ENCODE measurements around the gene METTL18.

METTL18 gene

DNA sequence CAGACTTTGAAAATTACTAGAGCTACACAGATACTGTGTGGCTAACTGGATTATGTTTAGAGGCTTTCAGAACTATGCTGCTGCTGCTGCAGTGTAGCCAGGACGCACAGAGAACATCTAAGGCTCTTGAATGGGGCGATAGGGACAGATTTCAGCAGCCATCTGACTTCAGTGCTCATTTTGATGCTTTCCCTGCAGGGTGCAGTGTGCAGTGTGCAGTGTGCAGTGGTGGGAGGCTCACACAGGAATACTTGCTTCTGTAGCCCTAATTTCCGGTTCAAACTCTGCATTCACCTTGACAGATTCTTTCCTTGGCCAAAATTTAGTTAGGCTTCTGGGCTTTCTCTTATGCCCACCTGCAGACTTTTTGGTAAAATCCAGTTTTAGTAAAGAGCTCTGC lies 7.7 kb downstream of the METTL18 start:
- no peak for DNase-seq (ENCODE audit: low read depth in 2 of 2)

DNA sequence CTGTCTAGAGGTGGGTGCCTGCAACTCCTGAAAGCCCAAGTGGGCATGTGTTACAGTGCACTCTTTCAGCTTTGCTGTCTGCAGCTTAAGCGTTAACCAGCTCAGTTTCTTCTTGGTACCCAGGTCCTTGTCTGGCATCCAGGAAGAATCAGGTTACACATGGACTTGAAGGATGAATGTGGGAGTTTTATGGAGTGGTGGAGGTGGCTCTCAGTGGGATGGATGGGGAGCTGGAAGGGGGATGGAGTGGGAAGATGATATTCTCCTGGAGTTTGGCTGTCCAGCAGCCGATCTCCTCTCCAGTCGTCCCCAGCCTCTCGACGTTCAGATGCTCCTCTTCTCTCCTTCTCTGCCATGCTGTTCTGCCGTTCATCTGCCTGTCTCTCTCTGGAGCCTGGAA lies 9.4 kb downstream of the METTL18 start:
- no peak for DNase-seq (ENCODE audit: low read depth in 2 of 2)

DNA sequence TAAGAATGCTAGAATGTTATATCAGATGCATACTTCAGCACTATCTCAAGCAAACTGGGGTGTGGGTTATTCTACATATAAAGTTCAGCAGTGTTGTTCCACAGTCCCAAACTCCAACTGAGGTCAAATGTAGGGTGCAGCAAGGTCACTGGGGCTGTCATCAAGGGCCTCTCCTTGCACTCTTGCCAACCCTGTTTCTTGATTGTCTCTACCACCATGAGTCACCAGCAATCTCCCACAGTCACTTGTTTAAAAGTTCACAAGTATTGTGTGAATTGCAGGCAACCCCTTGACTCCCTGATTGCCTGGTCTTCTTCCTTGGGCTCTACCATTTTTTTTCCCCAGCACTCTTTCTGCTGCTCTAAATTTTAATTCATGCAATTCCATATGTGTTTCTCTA lies 10.6 kb downstream of the METTL18 start:
- DNase-seq (ENCODE audit: low read depth in 2 of 2), result no peak

DNA sequence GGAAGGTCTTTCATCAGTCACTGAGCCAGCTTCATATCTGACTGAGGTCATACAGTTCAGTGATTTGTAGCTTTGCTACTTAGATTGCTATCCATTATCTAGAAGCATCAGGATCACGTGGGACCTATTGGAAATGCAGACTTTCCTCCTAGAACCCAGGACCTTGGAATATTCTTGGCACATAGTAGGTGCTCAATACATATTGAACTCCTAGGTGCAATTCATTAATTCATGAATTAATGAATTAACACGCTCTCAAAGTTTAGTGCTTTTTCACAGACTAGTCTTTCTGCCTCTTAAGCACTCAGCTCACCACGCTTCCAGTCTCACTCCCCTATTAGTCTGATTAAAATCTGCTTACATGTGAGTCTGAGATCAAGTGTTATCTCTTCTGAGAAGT lies 12.1 kb downstream of the METTL18 start:
- DNase-seq (ENCODE audit: low read depth in 2 of 2), result no peak

DNA sequence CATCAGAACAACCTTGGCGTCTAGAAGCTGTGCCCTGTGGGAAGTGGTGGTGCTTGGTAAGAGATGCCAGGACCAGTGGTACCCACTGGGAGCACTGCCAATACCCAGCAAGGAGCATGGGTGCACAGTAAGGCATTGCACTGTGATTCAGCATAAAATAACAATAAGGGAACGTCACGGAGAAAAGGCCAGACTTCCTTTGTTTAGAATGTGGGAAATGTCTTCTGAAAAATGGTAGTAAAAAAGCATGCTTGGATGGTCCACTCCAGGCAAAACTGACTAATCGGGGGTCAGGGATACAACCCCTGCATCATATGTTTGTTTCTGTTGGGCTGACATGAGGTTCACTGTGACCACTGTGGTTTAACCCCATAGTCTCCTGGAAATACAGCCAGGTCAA lies 14.7 kb downstream of the METTL18 start:
- no peak for DNase-seq (ENCODE audit: low read depth in 2 of 2)

DNA sequence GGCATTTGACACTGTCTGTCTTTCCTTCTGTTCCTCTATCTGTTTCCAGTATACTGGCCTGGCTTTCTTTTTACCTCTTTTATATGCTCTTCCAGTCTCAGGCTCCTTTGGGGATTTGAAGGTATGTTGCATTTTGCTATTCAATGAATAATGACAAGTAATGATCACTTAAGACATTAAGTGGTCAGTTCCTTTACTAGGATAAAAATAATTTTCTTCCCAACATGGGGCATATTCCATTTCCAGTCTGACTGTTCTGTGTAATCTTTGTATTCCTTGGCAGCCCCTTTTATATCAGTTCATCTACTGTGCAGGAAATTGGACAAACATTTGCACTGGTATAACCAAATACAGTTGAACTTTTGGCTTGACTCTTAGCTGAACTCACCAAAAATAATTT lies 15.6 kb downstream of the METTL18 start:
- no peak for DNase-seq (ENCODE audit: low read depth in 2 of 2)

DNA sequence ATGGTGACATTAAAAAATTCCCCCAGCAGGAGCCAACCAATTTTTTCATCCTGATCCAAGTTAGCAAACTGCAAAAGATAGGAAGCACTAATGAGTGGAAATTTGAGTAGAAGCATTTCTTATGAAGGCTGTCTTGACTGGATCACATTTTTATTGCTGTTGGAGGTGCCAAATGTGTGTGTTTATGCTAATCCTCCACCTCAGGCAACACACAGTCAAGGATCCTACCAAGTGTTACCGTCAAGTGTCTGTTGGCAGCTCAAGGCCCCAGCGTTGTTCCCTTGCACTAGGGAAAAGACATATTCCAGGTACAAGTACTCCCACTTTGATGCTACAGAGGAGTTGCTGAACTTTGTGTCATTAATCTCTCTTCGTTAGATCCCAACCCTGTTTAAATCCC lies 18.3 kb downstream of the METTL18 start:
- DNase-seq (ENCODE audit: low read depth in 2 of 2), result no peak

DNA sequence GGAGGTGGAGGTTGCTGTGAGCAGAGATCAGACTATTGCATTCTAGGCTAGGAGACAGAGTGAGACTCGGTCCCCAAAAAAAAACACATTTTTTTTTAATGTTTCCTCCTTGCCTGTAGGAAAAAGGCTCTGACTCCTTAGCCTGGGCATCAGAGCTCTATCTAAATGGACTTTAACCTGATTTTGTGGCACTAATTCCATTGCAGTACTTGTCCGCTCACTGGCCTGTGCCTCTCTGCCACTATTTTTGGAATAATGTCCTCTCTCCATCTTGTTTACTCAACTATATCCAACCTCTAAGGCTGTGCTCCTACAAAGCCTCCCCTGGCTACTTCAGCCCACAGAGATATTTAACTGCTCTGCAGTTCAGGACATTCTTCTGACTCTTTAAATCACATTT lies 26.5 kb downstream of the METTL18 start:
- DNase-seq (ENCODE audit: low read depth in 2 of 2), result no peak

DNA sequence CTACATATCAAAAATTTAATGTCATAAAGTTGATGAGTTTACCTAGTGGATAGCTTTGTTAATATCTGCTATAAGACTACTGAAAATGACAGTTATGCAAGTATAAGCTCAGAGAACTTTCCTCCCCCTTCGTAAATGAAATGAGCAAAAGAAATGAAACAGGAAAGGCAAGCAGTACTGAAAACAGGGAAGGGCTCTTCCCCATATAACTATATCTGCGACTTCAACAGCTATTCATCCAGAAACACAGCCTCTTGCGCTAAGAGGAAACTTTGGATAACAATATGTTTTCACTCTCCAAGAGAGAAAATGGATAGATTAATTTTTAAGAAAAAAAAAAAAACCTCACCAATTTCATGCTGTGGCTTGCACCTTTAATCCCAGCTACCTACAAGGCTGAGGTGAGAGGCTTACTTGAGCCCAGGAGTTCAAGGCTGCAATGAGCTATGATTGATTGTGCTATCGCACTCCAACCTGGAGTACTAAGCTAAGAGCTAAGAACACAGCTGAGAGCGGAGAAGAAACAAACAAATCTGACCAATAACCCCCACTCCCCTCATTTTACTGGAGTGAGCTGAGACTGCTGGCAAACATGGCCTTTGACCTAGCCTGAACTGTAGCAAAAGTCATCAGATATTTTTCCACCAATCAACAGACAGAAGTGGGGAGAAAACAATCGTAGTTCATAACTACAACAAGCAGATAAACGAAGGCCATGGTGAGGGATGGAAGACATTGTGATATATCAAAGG lies 29.0 kb downstream of the METTL18 start:
- DNase-seq (ENCODE audit: low read depth in 2 of 2), result no peak

DNA sequence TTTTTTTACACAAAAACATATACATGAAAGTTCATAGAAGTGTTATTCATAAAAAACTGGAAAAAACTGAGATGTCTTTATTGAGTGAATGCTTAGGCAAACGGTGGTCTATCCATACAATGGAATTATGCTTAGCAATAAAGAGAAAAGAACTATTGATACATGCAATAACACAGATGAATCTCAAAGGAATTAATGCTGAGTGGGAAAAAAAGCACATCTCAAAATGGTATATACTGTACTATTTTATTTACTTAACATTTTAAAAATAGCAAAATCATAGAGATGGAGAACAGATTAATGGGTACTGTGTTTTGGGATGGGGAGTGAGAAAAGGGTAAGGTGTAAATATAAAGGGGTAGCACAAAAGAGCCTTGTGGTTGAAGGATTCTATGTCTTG lies 29.8 kb downstream of the METTL18 start:
- DNase-seq (ENCODE audit: low read depth in 2 of 2), result no peak

DNA sequence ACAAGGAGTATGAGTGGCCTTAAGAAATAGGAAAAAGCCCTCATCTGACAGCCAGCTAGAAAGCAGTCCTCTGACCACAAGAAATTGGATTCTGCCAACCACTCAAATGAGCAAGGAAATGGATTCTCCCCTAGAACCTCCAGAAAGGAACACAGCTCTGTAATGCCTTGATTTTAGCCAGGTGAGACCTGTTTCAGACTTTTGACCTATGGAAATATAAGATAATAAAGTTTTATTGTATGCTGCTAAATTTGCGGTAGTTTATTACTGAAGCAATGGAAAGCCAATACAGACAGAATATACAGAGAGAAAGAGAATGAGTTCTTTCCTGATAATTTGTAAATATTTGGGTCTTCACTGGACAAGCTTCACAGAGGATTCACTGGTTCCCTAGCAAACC lies 32.0 kb downstream of the METTL18 start:
- no peak for DNase-seq (ENCODE audit: low read depth in 2 of 2)

DNA sequence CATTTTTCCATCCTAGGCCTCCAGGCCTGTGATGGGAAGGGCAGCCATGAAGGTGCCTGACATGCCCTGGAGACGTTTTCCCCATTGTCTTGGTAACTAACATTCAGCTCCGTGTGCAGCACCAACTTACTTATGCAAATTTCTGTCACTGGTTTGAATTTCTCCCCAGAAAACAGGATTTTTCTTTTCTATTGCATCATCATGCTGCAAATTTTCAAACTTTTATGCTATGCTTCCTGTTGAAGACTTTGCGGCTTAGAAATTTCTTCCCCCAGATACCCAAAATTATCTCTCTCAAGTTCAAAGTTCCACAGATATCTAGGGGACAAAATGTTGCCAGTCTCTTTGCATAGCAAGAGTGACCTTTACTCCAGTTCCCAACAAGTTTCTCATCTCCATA lies 35.7 kb downstream of the METTL18 start:
- DNase-seq (ENCODE audit: low read depth in 2 of 2), result no peak

DNA sequence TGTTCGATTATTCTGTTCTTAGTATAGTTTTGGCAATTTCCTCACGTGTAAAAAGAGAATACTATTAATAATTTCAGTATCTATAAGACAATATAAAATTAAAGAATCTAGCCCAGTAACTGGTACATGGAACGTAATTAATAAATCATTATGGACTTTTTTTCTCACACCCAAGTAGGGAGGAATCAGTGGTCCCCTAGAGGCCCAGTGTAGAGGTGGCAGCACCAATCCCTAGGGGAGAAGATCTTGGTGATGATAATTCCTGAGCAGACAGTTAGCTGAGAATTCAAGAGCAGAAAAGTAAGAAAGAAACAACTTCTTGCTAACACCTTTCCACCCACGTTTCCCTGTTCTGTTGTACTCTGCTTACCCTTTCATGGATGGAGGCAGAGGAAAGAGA lies 41.2 kb downstream of the METTL18 start:
- DNase-seq (ENCODE audit: low read depth in 2 of 2), result no peak

DNA sequence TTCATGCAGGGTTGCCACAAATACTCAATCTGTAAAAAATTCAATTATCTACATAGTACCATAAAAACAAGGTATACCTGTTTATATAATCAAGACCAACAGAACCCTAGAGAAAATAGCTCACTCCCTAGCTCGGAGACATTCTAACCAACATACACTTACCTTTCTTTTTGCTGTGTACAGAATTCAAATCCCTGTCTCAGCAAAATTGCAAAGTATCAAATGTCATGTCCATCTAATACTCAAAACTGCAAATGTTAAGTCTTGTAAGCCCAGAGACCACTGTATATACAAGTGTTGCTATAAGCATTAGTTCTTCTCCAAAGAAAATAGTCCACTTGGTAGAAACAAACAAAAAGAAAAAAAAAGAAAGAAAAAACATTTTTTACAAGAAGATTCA lies 44.7 kb downstream of the METTL18 start:
- DNase-seq (ENCODE audit: low read depth in 2 of 2), result no peak

DNA sequence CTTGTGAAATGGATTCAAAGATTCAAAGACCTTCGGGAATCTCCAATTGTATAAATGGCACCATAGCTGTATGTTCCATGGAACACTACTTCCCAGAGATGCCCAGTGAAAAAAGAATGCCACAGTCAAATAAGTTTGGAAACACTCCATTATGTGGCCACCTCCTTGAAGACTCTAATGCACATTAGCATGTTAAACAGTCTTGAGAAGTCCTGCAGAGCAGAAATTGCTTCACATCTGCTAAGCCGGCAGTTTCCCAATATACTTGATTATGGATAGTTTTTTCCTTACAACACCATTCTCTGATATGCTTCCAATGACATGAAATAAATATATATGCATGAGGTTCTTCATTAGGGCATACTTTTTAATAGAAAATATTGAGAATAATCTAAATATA lies 48.2 kb downstream of the METTL18 start:
- DNase-seq (ENCODE audit: low read depth in 2 of 2), result no peak

DNA sequence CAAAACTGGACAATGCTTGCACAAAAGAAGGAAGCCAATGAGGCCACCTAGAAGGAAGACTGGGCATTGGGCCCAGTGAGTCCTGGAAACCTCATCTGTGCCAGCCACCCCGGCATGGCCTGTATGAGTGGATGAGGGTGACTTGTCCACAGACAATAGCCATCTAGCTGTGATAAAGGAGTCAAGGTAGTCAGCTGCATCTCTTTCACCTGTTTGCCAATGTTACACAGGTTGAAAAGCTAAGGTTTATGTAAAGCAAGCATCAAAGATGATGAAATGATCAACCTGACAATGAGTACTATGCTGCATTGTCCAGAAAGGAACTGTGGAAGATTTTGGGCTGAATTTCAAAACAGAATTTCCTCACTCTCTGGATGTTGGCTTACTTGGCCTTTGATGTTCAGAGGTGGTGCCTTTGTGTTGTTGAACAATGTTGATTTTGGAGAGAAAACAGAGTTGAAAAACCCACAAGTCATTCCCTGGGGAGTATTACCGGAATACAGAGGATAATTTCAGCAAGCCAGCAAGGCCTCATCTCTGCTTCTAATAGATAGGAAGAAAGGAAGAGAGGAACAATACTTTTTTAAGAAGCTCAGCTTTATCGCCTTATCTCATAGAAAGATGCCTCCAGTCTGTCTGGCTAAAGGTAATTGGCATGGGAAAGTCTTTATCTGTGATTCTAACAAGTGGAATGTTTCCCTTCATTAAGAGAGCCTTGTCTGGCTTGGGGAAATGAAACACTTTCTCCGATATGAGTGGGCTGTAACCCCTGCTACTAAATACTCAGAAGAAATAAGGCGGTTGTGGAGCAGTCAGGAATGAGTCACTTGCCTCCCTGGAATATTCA lies 49.5 kb downstream of the METTL18 start:
- no peak for DNase-seq (ENCODE audit: low read depth in 2 of 2)
